Measurements from ENCODE around the gene MLEC.
"Not testable (repeated sequence)": the region's sequence is repeated elsewhere in the genome, so short reads cannot be mapped to it uniquely, and the experiment has no call there.

The MLEC gene

DNA sequence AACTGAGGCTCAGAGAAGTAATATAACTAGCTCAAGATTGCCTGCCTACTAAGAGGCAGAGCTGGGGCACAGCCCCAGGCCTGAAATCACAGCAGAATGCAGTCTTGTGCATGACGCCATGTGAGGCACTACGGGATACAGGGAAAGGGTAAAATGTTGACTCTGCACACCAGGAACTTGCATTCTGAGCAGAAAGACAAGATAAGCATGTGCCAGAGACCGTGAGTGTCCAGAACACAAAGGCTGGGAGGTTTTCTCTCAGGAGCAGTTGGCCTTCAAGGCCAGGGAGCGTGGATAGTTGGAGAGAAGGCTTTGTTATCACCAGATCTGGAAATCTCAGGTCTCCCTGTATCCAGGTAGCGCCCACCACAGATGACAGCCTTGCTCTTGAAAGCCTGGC, 23.2 kb upstream of the MLEC start:
- DNase-seq = no peak

DNA sequence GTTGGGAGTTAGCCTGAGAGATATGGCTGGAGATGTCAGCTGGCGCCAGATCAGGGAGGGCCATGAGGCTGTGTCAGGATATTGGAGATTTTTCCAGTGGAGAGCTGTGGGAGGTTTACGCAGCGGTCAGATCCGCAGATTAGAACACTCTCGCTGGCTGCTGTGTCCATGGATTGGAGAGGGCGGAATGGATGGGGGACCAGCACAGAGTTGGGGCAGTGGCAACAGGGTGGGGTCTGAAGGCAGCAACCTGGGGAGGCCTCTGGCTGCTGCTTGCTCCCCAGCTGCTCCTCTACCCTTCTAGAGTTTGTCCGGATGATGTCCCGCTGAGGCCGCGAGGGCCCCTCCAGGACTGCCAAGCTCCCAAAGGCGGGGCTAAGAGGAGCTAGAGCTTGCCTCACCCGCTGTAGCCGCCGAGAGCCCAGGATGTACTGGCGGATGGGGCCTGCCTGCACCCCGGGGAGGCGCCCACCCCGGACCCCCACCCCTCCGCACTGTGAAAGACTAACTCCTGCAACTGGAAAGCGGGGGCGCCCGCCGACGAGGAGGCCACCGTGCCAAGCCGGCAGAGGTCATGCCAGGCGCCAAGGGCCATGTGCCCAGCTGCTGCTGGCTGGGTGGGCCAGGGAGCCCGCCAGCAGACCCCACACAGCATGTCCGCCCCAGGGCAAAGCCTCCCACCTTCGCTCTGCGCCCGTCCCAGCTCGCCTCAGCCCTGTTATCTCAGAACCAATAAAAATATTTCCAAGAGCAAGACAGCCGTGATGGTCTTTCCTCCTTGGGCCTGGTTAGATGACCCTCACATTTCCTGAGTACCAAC, 20.2 kb upstream of the MLEC start:
- DNase-seq = no peak

DNA sequence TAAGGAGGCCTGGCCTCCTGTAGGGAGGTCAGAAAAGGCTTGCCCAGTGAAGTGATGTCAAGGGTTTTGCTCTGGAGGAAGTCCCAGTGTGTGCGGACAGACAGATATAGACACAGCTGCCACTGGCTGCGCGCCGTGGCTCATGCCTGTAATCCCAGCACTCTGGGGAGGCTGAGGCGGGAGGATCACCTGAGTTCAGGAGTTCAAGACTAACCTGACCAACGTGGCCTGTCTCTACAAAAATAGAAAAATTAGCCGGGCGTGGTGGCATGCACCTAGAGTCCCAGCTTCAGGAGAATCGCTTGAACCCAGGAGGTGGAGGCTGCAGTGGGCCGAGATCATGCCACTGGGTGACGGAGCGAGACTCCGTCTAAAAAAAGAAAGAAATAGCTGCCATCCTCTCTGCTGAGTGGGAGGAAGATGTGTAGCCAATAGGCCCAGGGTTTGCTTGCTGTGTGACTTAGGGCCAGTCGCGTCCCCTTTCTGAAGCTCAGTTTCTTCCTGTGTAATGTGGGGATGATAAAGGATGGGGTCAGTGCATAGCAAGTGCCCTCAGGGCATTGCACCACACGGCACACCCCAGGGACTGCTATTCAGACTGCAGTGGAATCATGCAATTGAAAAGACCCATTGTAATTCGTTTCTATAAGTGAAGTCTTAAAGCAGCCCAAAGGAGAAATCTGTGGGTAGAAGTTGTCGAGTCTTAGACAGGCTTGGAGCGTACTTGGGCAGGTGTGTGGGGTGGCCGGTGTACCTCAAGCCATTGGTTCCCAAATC, 18.7 kb upstream of the MLEC start:
- no peak for DNase-seq

DNA sequence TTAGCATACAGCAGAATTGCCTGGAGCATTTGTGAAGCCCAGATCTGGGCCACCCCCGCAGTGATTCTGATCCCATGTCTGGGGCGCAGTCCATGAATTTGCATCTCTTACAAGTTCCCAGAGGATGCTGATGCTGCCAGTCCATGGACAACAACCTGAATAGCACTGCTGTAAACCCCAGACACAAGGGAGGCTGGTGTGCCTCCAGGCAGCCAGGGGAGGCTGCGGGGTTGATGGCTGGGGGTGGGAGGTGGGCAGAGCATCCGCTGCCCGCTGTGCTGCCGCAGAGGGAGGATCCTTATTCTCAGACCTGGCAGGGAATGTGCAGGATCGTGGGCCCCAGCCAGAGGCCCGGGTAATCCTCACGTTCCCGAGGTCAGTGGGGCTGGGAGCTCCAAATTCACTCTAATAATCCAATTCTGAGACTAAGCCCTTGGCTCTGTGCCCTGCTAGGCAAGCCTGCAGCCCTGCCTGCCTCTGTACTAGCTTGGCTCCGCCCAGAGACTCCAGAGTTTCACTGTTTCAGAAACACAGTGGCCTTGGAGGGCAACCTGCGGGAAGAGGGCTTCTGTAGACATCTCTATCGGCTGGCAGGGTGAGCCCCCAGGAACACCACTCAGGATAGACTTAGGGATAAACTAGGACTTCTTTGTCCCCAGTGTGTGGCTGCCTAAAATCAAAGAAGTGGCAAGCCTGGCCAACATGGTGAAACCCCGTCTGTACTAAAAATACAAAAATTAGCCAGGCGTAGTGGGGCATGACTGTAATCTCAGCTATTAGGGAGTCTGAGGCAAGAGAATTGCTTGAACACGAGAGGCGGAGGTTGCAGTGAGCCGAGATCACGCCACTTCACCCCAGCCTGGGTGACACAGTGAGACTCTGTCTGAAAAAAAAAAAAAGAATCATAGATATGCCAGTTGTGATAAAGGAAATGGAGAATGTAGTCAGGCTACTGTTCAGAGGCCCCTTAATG, 17.8 kb upstream of the MLEC start:
- DNase-seq = no peak

DNA sequence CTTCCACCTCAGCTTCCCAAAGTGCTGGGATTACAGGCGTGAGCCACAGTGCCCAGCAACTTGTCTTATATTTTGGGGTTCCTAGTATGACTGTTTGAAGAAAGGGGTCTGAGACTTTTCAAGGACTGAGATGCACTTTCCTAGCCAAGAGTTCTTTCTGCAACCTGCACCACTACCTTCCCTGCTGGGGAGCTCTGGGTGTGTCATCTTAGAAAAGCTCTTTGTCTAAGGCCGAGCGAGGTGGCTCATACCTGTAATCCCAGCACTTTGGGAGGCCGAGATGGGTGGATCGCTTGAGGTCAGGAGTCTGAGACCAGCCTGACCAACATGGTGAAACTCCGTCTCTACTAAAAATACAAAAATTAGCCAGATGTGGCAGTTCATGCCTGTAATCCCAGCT, 16.7 kb upstream of the MLEC start:
- DNase-seq = not testable (repeated sequence)

DNA sequence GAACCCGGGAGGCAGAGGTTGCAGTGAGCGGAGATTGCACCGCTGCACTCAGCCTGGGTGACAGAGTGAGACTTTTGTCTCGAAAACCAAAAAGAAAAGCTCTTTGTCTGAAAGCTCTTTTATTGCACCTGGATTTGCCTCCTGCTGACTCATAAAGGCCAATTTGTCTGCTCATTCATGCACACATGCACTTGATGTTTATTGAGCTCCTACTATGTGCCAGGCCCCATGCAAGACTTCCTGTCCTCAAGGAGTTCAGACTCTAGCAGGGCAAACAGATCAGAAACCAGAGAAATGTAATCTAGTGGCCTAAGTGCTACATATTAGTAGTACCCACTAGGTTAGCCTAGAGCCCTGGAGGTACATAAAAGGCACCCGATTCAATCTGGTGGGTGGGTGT, 16.3 kb upstream of the MLEC start:
- no peak for DNase-seq

DNA sequence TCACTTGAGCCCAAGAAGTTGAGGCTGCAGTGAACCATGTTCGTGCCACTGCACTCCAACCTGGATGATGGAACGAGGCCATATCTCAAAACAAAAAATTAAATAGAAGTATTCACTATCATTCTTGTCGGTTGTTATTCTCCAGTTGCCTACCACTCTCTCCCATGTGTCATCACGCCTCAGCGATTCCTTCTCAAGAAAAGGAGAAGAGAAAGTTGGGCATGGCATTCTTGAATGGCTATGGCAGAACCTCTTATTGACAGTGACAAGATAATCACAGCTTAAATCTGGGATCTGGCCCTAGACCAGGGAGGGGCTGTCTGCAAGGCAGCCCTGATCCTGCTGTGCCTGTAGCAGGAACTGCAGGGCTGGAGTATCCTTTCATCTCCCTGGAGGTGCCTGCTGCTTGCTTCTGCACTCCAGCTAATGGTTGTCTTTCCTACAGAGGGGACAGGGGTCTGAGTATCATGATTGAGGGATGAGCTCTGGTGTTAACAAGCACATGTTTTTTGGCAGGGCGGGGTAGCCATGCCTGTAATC, 12.8 kb upstream of the MLEC start:
- DNase-seq = no peak

DNA sequence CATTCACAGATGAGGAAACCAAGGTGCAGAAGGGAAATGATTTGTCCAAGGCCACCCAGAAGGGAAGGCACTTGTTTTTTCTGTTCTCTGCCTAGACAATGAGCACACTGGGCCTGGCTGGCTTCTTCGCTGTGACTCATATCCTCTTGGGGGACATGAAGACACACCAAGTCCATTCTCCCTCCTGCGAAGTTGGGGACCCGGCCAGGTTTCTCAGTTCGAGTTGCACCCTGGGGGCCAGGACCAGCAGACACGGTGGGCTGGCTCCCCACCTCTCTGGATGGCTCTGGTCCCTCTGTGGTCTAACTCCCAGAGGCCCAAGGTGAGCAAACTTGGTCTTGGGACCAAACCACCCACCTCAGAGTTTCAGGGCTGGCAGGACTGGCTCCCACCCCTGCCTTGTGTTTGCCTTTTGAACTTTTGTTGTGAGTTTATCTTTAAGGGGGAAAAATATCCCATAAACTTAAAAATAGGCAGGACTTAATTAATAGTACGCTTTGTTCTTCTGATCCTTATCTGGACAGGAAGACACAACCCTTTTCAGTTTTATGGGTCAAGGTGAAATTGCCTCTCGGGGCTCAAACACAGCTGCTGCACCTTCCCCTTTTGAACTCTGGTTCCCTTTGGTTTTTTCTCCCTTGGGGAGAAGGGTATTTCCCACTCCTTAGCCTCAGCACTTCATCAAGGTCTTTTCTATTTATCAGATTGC, 9.0 kb upstream of the MLEC start:
- DNase-seq = no peak

DNA sequence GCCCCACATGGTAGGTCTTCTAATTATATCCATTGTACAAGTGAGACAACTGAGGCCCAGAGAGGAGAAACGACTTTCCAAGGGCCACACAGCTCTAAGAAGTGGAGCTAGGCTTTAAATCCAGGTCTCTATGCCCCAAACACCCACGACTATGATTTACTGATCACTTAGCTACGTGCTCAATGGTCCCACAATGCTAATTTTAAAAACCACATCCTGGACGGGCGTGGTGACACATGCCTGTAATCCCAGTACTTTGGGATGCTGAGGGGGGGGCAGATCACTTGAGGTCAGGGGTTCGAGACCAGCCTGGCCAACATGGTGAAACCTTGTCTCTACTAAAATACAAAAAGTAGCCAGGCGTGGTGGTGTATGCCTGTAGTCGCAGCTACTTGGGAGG, 8.4 kb upstream of the MLEC start:
- DNase-seq = no peak

DNA sequence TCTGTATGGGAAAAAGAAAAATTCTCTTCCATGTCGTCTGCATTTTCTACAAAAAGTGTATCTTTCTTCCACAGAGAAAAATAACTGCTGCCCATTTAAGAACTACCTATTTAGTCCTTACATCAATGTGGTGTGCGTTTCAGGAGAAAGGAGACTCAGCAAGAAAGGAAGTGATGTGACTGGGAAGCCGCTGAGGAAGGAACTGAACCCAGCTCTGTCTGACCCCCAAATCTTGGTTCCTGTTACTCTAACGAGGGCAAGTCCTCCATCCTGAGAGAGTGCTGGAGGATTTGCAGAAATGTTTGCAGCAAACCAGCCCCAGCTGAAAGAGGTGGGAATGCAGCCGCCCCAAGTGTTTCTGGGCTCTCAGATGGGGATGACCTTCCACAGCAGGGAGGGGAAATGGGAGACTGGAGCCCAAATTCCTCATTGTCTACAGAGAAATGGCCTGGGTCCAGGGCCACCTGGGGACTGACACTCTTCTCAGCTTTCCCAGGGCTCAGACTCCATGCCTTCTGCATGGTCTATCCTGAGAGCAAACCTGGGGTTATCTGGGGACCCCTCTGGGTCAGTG, 6.7 kb upstream of the MLEC start:
- DNase-seq = no peak

DNA sequence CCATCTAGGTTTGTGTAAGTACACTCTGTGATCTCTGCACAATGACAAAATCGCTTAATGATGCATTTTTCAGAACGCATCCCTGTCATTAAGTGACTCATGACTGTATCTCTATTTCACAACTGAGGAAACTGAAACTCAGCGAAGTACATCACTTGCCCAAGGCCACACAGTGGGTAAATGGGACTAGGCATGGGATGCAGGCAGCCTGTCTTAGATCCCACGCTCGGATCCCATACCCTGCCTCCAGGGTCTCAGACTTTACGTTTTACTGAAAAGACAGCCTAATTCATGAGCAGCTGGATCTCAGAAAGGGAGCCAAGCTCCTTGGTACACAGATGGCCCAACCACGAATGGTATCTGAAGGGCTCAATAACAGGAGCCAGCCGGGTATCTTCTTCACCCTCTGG, 2.4 kb upstream of the MLEC start:
- no peak for DNase-seq

DNA sequence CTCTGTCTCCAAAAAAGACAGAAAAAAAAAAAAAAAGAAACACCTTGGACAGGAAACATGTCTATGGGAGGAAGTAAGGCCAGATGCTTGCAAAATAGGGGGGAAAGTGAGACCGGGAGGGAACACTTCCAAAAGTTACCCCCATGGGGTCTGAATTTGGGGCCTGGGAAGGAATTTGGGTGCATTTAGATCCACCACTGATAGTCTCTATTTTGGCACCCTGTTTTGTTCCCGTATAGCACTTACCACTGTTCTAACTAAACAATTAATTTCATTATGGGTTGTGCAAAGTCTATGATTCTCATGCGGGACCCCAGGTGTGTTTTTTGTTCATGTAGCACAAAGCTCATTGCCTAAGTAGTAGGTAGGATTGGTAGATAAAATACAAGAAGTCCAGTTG, 1.4 kb upstream of the MLEC start:
- no peak for DNase-seq

DNA sequence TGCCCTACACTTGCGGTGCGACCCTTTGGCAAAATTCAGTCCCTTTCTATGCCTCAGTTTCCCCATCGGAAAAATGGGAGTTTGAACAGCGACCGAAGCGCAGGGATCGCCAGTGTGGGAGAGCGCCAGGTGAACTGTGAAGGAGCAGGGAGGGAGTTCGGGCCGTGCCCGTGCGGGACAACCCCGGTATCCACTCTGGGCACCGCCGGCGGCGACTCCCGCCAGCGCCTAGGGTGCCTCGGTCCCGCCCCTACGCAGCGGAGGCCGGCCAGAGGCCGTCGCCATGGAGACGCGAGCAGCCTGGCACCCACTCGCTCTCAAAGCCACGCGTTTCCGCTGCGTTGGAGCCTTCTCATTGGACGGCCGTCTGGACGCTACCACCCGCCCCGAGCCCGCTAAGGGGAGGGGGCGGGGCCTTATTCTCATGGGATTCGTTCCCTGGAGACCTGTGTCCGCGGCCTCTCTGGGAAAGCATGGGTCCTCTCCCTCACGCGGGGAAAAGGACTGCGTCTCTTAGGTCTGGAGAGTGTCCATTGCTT, 729 bp upstream of the MLEC start:
- DNase-seq = peak; percentile 93

DNA sequence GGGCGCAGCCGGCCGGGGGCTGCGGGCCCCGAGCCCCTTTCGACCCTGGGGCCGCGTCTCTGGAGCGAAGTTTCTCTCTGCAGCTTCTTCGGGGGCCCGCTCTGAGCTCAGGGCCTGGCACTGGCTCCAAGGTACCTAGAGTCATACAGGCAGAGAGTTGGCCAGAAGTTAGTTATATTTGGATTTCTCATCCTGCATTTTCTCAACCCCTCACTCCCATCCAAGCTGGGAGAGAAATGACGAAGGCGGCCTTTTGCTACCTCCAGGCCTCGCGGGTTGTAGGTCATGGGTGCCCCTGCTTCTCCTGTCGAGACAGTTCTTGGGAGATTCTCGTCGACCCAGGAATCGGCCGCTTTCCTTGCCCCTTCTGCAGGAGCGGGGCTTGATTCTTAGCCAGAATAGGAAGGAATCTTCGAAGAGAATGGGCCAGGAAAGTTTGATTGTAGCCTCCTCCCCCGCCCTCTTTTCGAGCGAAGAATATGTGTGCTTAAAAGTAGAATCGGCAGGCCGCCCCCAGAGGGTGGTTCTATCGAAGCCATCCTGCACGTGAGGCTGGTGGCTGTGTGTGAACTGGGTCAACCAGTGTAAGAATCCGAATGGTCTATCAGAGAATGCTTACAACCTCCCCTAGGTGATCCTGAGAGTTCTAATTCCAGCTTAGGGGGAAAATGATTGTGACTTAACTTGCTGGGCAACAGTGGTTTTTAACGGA, 785 bp downstream of the MLEC start:
- no peak for DNase-seq

DNA sequence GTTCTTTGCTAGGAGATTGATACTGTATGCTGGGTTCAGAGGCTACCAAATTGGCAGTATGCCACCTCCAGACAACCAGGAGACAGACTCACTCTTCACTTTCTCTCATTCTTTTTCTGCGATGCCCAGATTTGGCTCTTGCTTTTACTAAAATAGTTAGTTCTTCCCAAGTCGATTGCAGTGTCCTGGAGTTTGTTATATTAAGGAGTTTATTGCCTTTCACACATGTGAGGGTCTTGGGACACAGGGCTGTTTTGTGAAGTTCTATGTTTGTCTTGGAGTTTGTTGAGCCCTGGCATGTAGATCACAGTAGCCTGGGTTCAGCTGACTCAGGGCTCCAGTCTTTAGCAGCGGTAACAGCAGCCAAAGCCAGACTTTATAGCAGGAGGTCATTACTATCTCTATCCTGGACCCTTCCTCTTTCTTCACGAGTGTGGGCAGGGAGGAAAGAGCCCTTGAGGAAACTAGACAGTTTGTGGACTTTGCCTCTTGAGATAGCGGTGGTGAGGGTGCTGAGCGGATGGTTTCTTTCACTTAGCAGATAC, 1.6 kb downstream of the MLEC start:
- DNase-seq = no peak

DNA sequence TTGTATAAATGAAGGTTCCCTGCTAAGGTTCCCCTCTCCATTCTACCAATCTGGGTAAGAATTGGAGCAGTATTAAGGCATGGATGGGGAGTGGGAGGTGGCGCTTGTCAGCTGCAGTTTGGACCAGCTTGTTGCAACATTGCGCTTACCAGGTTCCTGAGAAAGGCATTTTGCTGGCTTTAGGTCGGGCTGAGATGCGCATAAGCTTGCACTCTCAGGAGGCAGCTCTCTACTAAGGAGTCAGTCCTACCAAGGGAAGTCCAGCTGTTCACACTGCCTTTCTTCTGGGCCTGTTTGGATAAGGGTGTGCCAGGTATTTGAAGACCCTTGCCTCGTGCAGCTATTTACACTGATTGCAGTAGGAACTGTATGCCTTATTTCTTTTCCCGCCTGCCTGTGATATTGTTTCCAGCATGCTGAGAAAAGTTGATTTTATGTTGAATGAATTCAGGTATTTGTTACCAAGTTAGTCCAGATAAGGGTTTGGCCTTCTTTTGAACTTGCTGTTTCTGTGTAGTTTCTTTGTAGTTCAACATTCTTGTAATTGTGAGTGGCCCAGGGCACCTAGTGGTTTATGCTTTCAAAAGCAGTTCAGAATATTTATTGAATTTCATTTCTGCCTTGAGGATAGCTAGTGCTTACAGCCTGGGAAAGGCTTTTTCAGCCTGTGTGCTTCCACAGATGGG, 2.6 kb downstream of the MLEC start:
- no peak for DNase-seq

DNA sequence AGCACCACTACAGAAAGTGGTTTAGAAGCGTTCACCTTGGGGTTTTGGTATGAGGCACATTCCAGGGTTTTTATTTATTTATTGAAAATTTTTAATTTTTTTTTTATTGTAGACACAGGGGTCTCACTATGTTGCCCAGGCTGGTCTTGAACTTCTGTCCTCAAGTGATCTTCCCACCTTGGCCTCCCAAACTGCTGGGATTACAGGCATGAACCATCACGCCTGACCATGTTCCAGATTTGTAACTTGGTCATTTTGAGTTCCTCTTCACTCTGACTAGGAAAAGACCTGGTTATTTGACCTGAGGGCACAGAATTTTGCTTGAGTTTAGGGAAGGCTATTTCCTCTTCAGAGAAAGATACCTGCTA, 3.1 kb downstream of the MLEC start:
- DNase-seq = no peak

DNA sequence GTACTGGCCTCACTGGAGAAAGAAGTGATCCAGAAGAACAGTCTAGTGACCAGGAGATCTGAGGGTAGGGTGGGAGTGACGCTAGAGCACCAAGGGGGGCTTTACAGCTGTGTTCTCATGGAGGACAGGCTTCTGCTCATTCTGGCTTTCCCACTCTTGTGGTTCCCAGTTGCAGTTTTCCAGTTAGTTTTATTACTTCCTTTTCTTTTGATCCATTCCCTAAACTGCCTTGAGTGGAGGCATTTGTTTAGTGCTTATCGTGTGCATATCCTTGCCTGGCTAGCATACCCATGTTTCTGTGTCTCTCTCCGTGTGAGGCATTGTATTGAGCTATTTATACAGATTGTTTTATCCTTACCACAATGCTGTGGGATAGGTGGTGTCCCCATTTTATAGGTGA, 4.0 kb downstream of the MLEC start:
- DNase-seq = no peak

DNA sequence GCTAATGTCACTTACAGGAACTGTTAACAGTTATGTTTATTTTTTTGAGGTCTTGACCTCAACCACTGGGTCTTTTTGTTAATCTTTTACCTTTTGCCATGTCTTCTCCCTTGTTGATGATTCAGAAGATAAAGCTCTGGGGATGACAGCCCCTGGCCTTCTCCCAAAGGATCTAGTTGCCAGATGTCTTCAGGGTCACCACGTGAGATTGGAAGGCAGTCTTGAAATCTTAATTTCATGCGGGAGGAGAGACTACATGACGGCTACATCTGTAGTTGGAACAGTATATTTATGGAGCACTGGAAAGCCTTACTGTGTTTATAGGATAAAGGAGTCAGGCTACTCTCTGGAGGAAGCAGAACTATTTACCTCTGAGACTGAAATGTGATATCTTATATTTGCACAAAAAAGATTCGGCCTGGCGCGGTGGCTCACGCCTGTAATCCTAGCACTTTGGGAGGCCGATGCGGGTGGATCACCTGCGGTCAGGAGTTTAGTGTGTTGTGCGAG, 5.6 kb downstream of the MLEC start:
- no peak for DNase-seq

DNA sequence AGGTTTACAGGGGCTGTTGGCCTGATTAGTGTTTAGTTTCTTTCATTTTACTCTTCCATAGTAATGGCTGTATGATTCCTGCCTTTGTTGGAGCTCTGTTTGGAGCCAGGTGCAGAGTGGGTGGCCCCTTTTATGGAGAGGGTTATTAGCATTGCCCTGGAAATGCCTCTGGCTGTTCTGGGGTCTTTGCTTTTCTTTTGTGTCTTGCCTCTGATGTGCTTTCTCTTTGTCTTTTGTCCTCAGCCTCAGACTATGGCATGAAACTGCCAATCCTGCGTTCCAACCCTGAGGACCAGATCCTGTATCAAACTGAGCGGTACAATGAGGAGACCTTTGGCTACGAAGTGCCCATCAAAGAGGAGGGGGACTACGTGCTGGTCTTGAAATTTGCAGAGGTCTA, 6.9 kb downstream of the MLEC start:
- no peak for DNase-seq
